ENCODE measurements around the gene SORL1.

DNA sequence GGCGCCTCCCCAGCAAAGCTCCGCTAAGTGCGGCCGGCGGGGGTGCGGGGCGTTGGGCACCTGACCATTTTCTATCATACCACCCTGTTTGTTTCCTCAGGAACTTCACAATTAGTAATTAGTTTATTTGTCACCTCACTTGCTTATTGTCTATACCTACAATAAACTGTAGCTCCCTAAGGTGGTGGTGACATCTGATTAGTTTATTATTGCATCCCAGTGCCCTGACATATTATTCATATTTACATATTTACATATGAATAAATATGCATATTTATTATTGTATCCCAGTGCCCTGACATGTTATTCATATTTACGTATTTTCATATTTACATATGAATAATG lies 24.7 kb upstream of the SORL1 start:
- TF ChIP-seq, protein P1, sequence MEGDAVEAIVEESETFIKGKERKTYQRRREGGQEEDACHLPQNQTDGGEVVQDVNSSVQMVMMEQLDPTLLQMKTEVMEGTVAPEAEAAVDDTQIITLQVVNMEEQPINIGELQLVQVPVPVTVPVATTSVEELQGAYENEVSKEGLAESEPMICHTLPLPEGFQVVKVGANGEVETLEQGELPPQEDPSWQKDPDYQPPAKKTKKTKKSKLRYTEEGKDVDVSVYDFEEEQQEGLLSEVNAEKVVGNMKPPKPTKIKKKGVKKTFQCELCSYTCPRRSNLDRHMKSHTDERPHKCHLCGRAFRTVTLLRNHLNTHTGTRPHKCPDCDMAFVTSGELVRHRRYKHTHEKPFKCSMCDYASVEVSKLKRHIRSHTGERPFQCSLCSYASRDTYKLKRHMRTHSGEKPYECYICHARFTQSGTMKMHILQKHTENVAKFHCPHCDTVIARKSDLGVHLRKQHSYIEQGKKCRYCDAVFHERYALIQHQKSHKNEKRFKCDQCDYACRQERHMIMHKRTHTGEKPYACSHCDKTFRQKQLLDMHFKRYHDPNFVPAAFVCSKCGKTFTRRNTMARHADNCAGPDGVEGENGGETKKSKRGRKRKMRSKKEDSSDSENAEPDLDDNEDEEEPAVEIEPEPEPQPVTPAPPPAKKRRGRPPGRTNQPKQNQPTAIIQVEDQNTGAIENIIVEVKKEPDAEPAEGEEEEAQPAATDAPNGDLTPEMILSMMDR (IDR thresholded peaks at IDR 0.05): no peak
- no peak for TF ChIP-seq POLR2A (IDR thresholded peaks at IDR 0.05)

All from testis (tissue), 2 donors.